Brain microvascular endothelial cell (primary cell): ENCODE data around the gene GTF2B.
"Not testable (repeated sequence)": the region's sequence is repeated elsewhere in the genome, so short reads cannot be mapped to it uniquely, and the experiment has no call there.

Experiments used
- DNase-seq: peaks from one replicate; pipeline ENCODE4 v3.0.0-alpha.2; 2020
- H3K27ac ChIP-seq: fragments of 250-450 bp; sonication (Bioruptor Pico); 2 replicates; pipeline ENCODE4 v1.5.1; 2020; ENCODE audit warnings: mild to moderate bottlenecking, moderate library complexity
- H3K27me3 ChIP-seq: fragments of 250-450 bp; sonication (Bioruptor Pico); replicated peaks from 2 replicates; pipeline ENCODE4 v1.5.1; 2020; ENCODE audit warnings: mild to moderate bottlenecking
- H3K36me3 ChIP-seq: fragments of 250-450 bp; sonication (Bioruptor Pico); replicated peaks from 2 replicates; pipeline ENCODE4 v1.5.1; 2020; ENCODE audit warnings: mild to moderate bottlenecking
- H3K4me3 ChIP-seq: 2 replicates; pipeline ENCODE4 v1.5.1; 2011; ENCODE audit warnings: low read depth, mild to moderate bottlenecking, control low read depth, low read length, moderate library complexity
- CTCF ChIP-seq: IDR thresholded peaks from 2 replicates; pipeline ENCODE4 v1.5.1; 2011; ENCODE audit warnings: low read depth, mild to moderate bottlenecking, moderate library complexity, low read length, control low read depth, inconsistent platforms; ENCODE audit errors: missing control alignments
- in situ Hi-C: cut with HindIII; loops from 2 replicates; pipeline ENCODE4 v1.10.0; 2017; ENCODE audit warnings: low sequenced_read_pairs, low pct_ligation_motif_present

The GTF2B gene

GRCh38 chr1:88890791-88891317 lies 513 bp downstream of the GTF2B start:
- TF ChIP-seq CTCF: no peak
- DNase-seq: no peak
- H3K27ac ChIP-seq: peak overlapping the region; percentile 90
- no peaks in the 10 kb centered on the region for H3K27me3 ChIP-seq
- peaks cover 11% of the 10 kb centered on the region for H3K36me3 ChIP-seq
- H3K4me3 ChIP-seq: peak overlapping the region; percentile 81
- in situ Hi-C loops: no loop called here

- Histone ChIP-seq H3K27ac (peak overlapping the region; percentile 90), H3K27me3 (no peaks in the 10 kb centered on the region), H3K36me3 (peaks cover 16% of the 10 kb centered on the region), H3K4me3 (peak overlapping the region; percentile 81)
- no peak for TF ChIP-seq CTCF
- in situ Hi-C loops: no loop called here
- DNase-seq: no peak
These were observed 1.2 kb downstream of the GTF2B start for GRCh38 chr1:88890131-88890530.

GRCh38 chr1:88888750-88889149 lies 2.6 kb downstream of the GTF2B start:
- Histone ChIP-seq H3K36me3 (peaks cover 25% of the 10 kb centered on the region), H3K27me3 (no peaks in the 10 kb centered on the region), H3K4me3 (no peak overlapping the region), H3K27ac (no peak overlapping the region)
- no peak for DNase-seq
- TF ChIP-seq CTCF: no peak
- in situ Hi-C loops: no loop called here

GRCh38 chr1:88885933-88886332 lies 5.4 kb downstream of the GTF2B start:
- in situ Hi-C loops: no loop called here
- DNase-seq: no peak
- peaks cover 32% of the 10 kb centered on the region for H3K36me3 ChIP-seq

GRCh38 chr1:88883156-88883555 lies 8.2 kb downstream of the GTF2B start:
- Histone ChIP-seq H3K27ac (no peak overlapping the region), H3K36me3 (peaks cover 36% of the 10 kb centered on the region), H3K4me3 (no peak overlapping the region), H3K27me3 (no peaks in the 10 kb centered on the region)
- TF ChIP-seq CTCF: no peak
- in situ Hi-C loops: no loop called here
- no peak for DNase-seq

More at GRCh38 chr1:88885933-88886332, 5.4 kb downstream of the GTF2B start:
- Histone ChIP-seq H3K4me3 (no peak overlapping the region), H3K27me3 (no peaks in the 10 kb centered on the region), H3K27ac (no peak overlapping the region)
- TF ChIP-seq CTCF: no peak

- peaks cover 23% of the 10 kb centered on the region for H3K36me3 ChIP-seq
- H3K4me3 ChIP-seq, H3K27me3 ChIP-seq, H3K27ac ChIP-seq, in situ Hi-C loops, DNase-seq: not testable (repeated sequence)
These were observed 10.7 kb downstream of the GTF2B start for GRCh38 chr1:88880717-88881116.
